Neural cell (in vitro differentiated cells): ENCODE data around the gene ALX4. TPM values are rescaled to one million over a fixed set of nuclear protein-coding genes. Genes with fewer than 3 reads are reported as not detected.

Experiments
- H2AFZ ChIP-seq: fragments of 200-600, 300-800 bp; sonication (generic), shearing (Covaris generic); 2 replicates; pipeline ENCODE4 v1.6.0; 2014; ENCODE audit warnings: low read depth, mild to moderate bottlenecking, antibody characterized with exemption, low read length, moderate library complexity
- H3F3A ChIP-seq: fragments of 200-600 bp; shearing (Covaris generic); 2 replicates; pipeline ENCODE4 v1.6.1; 2016; ENCODE audit warnings: mild to moderate bottlenecking, moderate library complexity, mixed read lengths, antibody characterized with exemption, low read length; ENCODE audit not compliant: insufficient read depth, poor library complexity, severe bottlenecking
- H3K27ac ChIP-seq: fragments of 200-600, 300-800 bp; sonication (generic), shearing (Covaris generic); 2 replicates; pipeline ENCODE4 v1.5.1; 2014; ENCODE audit warnings: mild to moderate bottlenecking, low read length, moderate library complexity
- H3K27me3 ChIP-seq: fragments of 300-800, 200-600 bp; sonication (generic), shearing (Covaris generic); 2 replicates; pipeline ENCODE4 v1.6.0; 2014; ENCODE audit warnings: mild to moderate bottlenecking, low read depth, low read length, moderate library complexity; ENCODE audit not compliant: insufficient read depth
- H3K36me3 ChIP-seq: fragments of 300-800, 200-600 bp; sonication (generic), shearing (Covaris generic); 2 replicates; pipeline ENCODE4 v1.5.1; 2014; ENCODE audit warnings: mild to moderate bottlenecking, antibody characterized with exemption, low read length, moderate library complexity; ENCODE audit not compliant: insufficient read depth
- H3K4me2 ChIP-seq: fragments of 300-800, 200-600 bp; sonication (generic), shearing (Covaris generic); 2 replicates; pipeline ENCODE4 v1.6.0; 2014; ENCODE audit warnings: mild to moderate bottlenecking, low read length
- H3K4me3 ChIP-seq: fragments of 300-800, 200-600 bp; sonication (generic), shearing (Covaris generic); 2 replicates; pipeline ENCODE4 v1.5.1; 2014; ENCODE audit warnings: mild to moderate bottlenecking, low read length, moderate library complexity
- H3K79me2 ChIP-seq: fragments of 200-600 bp; shearing (Covaris generic); replicated peaks from 2 replicates; pipeline ENCODE4 v1.6.0; 2014; ENCODE audit warnings: mild to moderate bottlenecking, low read length, moderate library complexity; ENCODE audit not compliant: insufficient read depth
- H3K9ac ChIP-seq: fragments of 300-800, 200-600 bp; sonication (generic), shearing (Covaris generic); 2 replicates; pipeline ENCODE4 v1.6.1; 2016; ENCODE audit warnings: mild to moderate bottlenecking, low read length, mixed read lengths
- H3K9me2 ChIP-seq: fragments of 200-600 bp; shearing (Covaris generic); 2 replicates; pipeline ENCODE4 v1.6.1; 2016; ENCODE audit warnings: mild to moderate bottlenecking, low read length, mixed read lengths; ENCODE audit not compliant: insufficient read depth
- H3K9me3 ChIP-seq: fragments of 200-600, 300-800 bp; sonication (generic), shearing (Covaris generic); 2 replicates; pipeline ENCODE4 v1.6.1; 2016; ENCODE audit warnings: mild to moderate bottlenecking, mixed run types, low read length, moderate library complexity, mixed read lengths
- H4K20me1 ChIP-seq: fragments of 200-600 bp; shearing (Covaris generic); 2 replicates; pipeline ENCODE4 v1.6.1; 2016; ENCODE audit warnings: mild to moderate bottlenecking, mixed run types; ENCODE audit not compliant: insufficient read depth
- CTCF ChIP-seq: fragments of 450-650 bp; IDR thresholded peaks from 2 replicates; pipeline ENCODE4 v1.5.1; 2014; ENCODE audit warnings: antibody characterized with exemption, mild to moderate bottlenecking, moderate library complexity; ENCODE audit not compliant: poor library complexity, severe bottlenecking
- EP300 ChIP-seq: fragments of 450-650 bp; conservative IDR thresholded peaks from 2 replicates; pipeline ENCODE4 v1.6.1; 2014; ENCODE audit warnings: antibody characterized with exemption, mild to moderate bottlenecking, moderate library complexity; ENCODE audit not compliant: poor library complexity, severe bottlenecking
- MXI1 ChIP-seq: fragments of 450-650 bp; conservative IDR thresholded peaks from 2 replicates; pipeline ENCODE4 v1.6.1; 2014; ENCODE audit warnings: antibody characterized with exemption, mild to moderate bottlenecking; ENCODE audit not compliant: poor library complexity, severe bottlenecking
- POLR2AphosphoS5 ChIP-seq: IDR thresholded peaks from 2 replicates; pipeline ENCODE4 v1.6.1; 2012
- RAD21 ChIP-seq: fragments of 450-650 bp; conservative IDR thresholded peaks from 2 replicates; pipeline ENCODE4 v1.6.1; 2014; ENCODE audit warnings: antibody characterized with exemption, mild to moderate bottlenecking, moderate library complexity
- SMC3 ChIP-seq: fragments of 450-650 bp; conservative IDR thresholded peaks from 2 replicates; pipeline ENCODE4 v1.6.1; 2014; ENCODE audit warnings: antibody characterized with exemption, mild to moderate bottlenecking, moderate library complexity; ENCODE audit not compliant: poor library complexity
- polyA plus RNA-seq: library from polyadenylated mRNA; depleted of rRNA; stranded (reverse); fragments of >200 nt; gene quantifications from 2 replicates; pipeline ENCODE4 v1.2.3, GENCODE V29; 2014
- TF ChIP-seq, protein P1 (sequence below): IDR thresholded peaks from 2 replicates; pipeline ENCODE4 v1.6.1; 2012; ENCODE audit warnings: borderline replicate concordance

The ALX4 gene
- polyA plus RNA-seq, 1 donor from 2014 or later, result not detected

- TF ChIP-seq, protein P1, sequence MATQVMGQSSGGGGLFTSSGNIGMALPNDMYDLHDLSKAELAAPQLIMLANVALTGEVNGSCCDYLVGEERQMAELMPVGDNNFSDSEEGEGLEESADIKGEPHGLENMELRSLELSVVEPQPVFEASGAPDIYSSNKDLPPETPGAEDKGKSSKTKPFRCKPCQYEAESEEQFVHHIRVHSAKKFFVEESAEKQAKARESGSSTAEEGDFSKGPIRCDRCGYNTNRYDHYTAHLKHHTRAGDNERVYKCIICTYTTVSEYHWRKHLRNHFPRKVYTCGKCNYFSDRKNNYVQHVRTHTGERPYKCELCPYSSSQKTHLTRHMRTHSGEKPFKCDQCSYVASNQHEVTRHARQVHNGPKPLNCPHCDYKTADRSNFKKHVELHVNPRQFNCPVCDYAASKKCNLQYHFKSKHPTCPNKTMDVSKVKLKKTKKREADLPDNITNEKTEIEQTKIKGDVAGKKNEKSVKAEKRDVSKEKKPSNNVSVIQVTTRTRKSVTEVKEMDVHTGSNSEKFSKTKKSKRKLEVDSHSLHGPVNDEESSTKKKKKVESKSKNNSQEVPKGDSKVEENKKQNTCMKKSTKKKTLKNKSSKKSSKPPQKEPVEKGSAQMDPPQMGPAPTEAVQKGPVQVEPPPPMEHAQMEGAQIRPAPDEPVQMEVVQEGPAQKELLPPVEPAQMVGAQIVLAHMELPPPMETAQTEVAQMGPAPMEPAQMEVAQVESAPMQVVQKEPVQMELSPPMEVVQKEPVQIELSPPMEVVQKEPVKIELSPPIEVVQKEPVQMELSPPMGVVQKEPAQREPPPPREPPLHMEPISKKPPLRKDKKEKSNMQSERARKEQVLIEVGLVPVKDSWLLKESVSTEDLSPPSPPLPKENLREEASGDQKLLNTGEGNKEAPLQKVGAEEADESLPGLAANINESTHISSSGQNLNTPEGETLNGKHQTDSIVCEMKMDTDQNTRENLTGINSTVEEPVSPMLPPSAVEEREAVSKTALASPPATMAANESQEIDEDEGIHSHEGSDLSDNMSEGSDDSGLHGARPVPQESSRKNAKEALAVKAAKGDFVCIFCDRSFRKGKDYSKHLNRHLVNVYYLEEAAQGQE, result no peak
- no peak for TF ChIP-seq MXI1
Observed at GRCh38 chr11:44344423-44344820, 34.5 kb upstream of the ALX4 start (continued).

DNA sequence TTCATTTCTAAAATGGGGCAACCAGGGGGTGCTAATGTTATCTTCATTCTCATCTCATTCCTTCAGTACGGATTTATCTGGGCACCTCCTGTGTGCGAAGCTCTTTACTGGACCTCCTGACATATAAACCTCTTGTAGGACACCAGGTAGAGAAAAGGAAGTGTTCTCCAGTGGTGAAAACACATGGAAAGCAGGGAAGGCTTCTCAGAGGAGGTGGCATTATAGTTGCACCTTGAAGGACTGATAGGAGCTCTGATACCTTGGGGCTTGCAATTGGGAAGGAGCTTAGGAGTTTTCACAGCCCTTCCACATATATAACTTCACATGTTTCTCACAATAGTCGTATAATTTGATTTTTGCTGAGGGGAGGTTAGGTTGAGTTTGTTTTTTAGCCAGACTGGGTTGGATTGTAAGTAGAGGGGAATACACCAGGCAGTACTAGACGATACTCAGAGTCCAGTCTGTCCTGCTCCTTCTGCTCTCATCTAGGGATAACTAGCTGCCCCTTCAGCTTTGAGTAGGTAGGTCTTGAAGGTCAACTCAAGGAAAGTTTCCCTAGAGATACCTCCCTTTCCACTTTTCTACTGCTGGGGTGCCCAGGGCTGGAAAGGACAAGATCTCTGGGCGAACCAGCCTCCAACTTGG, 34.0 kb upstream of the ALX4 start:
- TF ChIP-seq MXI1 (no peak), POLR2AphosphoS5 (no peak), EP300 (no peak), CTCF (no peak), SMC3 (no peak), RAD21 (no peak)
- TF ChIP-seq, protein P1, result no peak
- H3K9me2 ChIP-seq, result no peaks in the 10 kb centered on the region
- H3K27me3 ChIP-seq, result peaks cover 3% of the 10 kb centered on the region
- H3F3A ChIP-seq, result no peaks in the 10 kb centered on the region
- no peak overlapping the region for H3K4me3 ChIP-seq
- H3K9me3 ChIP-seq, result no peaks in the 10 kb centered on the region
- no peaks in the 10 kb centered on the region for H3K36me3 ChIP-seq
- H2AFZ ChIP-seq, result no peak overlapping the region
- no peak overlapping the region for H3K4me2 ChIP-seq
- no peak overlapping the region for H3K27ac ChIP-seq
- no peaks in the 10 kb centered on the region for H4K20me1 ChIP-seq
- no peak overlapping the region for H3K9ac ChIP-seq
- H3K79me2 ChIP-seq, result no peaks in the 10 kb centered on the region
